ENCODE measurements around the gene NXPH4. TPM values are rescaled to one million over a fixed set of nuclear protein-coding genes. Genes with fewer than 3 reads are reported as not detected.

The NXPH4 gene
- 0.37 and 0.56 TPM in 2 replicates for total RNA-seq

- intact Hi-C loops (cut with micrococcal nuclease) = no loop called here
Measured at GRCh38 chr12:57216014-57216911, at the start of gene NXPH4. TSS of gene NXPH4 (plus strand) at chr12:57216794. CDS start at chr12:57216970, 176 bp downstream.

DNA sequence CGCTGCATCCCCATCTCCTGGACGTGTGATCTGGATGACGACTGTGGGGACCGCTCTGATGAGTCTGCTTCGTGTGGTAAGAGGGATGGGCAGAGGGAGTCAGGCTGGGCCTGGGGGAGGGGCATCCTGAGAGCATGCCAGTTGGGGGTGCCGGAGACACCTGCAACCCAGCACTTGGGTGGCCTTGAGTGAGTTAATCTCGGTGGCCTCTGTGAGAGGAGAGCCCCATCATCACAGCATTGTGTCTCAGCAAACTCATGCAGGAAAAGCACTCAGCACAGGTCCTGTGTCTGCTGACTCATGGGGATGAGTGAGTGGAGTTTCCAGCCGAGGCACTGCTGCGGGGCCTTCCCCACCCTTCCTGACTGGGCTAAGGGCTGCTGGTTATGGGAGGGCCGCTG lies 49.6 kb upstream of the NXPH4 start:
- intact Hi-C loops (cut with micrococcal nuclease) = no loop called here

- intact Hi-C loops (cut with micrococcal nuclease) = no loop called here
Measured at GRCh38 chr12:57168058-57168457, 48.5 kb upstream of the NXPH4 start.

DNA sequence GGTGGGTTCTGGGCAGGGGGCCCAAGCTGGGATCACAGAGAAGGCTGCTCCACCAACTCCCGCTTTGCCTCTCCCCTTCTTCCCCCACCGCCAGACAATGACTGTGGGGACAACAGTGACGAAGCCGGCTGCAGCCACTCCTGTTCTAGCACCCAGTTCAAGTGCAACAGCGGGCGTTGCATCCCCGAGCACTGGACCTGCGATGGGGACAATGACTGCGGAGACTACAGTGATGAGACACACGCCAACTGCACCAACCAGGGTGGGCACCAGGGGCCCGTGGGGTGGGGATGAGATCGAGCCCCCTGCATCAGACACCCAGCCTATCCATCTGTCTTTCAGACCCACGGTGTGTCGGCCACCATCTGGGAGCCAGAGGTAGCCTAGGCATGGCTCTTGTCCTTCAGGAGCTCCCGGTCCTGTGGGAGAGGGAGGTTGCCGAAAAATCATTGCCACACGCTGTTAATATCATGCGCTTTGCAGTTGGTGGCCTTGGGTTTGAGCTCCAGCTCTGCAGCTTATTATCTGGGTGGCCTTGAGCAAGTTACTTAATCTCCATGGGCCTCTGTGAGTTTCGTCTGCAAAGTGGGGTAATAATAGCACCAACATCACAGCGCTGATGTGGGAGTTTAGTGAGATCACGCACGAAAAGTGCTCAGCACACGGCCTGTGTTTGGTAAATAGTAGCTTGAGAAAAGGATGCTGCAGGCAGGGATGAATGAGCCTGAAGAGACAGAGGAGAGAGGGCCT lies 47.4 kb upstream of the NXPH4 start:
- intact Hi-C loops (cut with micrococcal nuclease) = no loop called here

GRCh38 chr12:57169969-57170368 lies 46.6 kb upstream of the NXPH4 start:
- intact Hi-C loops (cut with micrococcal nuclease) = no loop called here

DNA sequence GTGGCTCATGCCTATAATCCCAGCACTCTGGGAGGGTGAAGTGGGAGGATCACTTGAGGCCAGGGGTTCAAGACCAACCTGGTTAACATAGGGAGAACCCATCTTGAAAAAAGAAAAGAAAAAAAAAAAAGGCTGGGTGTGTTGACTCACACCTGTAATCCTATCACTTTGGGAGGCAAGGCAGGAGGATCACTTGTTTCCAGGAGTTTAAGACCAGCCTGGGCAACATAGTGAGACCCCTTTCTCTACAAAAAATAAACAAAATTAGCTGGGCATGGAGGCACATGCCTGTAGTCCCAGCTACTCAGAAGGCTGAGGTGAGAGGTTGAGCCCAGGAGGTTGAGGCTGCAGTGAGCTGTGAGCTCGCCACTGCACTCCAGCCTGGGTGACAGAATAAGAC lies 46.2 kb upstream of the NXPH4 start:
- intact Hi-C loops (cut with micrococcal nuclease) = no loop called here

- intact Hi-C loops (cut with micrococcal nuclease) = no loop called here
Measured at GRCh38 chr12:57170927-57171326, 45.7 kb upstream of the NXPH4 start.

DNA sequence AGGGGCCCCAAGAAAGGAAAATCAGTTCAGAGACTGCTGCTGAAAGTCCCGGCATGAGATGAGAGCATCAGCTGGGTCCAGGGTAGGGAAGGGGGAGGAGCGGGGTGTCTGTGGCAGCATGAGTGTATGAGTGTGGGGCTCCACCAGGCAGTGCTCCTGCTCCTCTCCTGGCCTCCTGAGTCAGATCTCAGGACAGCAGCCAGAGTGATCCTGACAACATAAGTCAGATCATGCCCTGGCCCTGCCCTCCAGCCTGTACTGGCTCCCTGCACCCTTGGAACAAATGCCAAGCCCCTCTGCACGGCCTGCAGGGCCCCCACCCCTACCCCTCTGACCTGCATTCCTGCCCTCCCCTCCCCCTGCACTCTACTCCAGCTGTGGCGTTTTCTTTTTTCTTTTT lies 44.9 kb upstream of the NXPH4 start:
- intact Hi-C loops (cut with micrococcal nuclease) = no loop called here

DNA sequence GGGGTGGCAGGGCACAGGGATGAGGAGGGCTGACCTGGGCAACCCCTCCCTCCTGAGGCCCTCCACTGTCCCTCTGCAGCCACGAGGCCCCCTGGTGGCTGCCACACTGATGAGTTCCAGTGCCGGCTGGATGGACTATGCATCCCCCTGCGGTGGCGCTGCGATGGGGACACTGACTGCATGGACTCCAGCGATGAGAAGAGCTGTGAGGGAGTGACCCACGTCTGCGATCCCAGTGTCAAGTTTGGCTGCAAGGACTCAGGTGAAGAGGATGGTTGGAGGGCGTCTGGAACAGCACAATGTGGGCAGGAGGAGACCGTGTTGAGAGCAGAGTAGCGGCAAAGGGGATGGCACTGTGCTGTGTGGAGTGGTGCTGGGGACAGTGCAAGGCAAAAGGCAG lies 43.5 kb upstream of the NXPH4 start:
- intact Hi-C loops (cut with micrococcal nuclease) = loop anchor here (1.0 kb wide), 2 partner anchors 49 to 104 kb away; no protein-coding TSS in a partner anchor

DNA sequence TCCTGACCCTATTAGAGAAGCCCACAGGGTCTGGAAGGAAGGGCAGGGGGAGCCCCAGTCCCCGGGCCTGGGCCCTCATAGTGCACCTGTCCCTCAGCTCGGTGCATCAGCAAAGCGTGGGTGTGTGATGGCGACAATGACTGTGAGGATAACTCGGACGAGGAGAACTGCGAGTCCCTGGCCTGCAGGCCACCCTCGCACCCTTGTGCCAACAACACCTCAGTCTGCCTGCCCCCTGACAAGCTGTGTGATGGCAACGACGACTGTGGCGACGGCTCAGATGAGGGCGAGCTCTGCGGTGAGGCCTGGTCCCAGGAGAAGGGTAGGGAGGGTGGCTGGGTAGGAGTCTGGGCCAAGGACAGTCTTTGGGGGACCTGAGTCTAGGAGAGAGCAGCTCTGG lies 42.9 kb upstream of the NXPH4 start:
- intact Hi-C loops (cut with micrococcal nuclease) = loop anchor here (1.0 kb wide), 2 partner anchors 49 to 104 kb away; no protein-coding TSS in a partner anchor

- intact Hi-C loops (cut with micrococcal nuclease) = no loop called here
Measured at GRCh38 chr12:57175428-57176138, 41.0 kb upstream of the NXPH4 start.

GRCh38 chr12:57176139-57176477 lies 40.5 kb upstream of the NXPH4 start:
- intact Hi-C loops (cut with micrococcal nuclease) = no loop called here

DNA sequence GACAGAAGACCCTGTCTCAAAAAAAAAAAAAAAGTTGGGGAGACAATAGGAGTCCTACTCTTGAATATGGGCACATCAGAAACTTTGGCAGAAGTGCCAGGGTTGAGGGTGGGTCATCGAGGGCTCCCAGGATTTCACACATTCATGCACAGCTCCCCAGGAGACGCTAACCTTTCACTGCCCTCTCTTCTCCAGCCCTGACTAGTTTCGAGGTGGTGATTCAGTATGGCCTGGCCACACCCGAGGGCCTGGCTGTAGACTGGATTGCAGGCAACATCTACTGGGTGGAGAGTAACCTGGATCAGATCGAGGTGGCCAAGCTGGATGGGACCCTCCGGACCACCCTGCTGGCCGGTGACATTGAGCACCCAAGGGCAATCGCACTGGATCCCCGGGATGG lies 39.7 kb upstream of the NXPH4 start:
- intact Hi-C loops (cut with micrococcal nuclease) = no loop called here

DNA sequence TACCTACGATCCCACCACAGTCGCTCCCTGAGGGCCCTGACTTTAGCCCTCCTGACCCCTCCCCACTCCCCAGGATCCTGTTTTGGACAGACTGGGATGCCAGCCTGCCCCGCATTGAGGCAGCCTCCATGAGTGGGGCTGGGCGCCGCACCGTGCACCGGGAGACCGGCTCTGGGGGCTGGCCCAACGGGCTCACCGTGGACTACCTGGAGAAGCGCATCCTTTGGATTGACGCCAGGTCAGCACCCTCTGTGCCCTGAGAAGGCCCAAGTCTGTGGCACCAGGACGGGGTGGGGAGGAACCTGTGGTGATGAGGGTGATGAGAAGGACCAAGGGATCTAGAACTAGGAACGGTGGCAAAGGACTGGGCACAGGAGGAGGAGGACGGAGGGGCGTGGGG lies 39.2 kb upstream of the NXPH4 start:
- intact Hi-C loops (cut with micrococcal nuclease) = no loop called here

DNA sequence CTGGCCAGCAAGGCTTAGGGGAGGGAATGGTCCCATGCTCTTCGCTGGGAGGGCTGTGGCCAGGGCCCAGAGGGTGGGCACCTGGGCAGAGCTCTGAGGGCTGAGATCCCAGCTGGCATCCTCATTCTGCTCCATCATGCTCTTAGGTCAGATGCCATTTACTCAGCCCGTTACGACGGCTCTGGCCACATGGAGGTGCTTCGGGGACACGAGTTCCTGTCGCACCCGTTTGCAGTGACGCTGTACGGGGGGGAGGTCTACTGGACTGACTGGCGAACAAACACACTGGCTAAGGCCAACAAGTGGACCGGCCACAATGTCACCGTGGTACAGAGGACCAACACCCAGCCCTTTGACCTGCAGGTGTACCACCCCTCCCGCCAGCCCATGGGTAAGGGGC lies 38.4 kb upstream of the NXPH4 start:
- intact Hi-C loops (cut with micrococcal nuclease) = no loop called here

GRCh38 chr12:57179331-57180086 lies 37.1 kb upstream of the NXPH4 start:
- intact Hi-C loops (cut with micrococcal nuclease) = no loop called here

DNA sequence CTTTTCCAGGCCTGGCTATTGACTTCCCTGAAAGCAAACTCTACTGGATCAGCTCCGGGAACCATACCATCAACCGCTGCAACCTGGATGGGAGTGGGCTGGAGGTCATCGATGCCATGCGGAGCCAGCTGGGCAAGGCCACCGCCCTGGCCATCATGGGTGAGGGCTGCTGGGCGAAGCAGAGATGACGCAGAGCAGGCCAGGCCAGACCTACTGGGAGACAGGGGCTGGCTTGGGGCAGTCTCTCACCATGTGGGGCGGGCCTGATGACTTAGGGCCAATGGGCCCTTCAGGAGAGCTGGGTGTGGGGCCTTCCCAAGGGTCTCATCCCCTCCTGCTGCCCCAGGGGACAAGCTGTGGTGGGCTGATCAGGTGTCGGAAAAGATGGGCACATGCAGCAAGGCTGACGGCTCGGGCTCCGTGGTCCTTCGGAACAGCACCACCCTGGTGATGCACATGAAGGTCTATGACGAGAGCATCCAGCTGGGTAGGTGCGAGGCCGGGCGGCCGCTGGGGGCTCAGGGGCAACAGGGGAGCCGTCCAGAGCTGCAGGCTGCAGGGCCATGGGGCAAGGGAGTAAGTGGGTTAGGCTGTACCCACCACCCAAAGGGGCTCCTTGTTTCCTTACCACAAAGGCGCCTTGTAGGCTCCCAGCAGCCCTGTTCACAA lies 36.1 kb upstream of the NXPH4 start:
- intact Hi-C loops (cut with micrococcal nuclease) = no loop called here

GRCh38 chr12:57181072-57181471 lies 35.5 kb upstream of the NXPH4 start:
- intact Hi-C loops (cut with micrococcal nuclease) = no loop called here

DNA sequence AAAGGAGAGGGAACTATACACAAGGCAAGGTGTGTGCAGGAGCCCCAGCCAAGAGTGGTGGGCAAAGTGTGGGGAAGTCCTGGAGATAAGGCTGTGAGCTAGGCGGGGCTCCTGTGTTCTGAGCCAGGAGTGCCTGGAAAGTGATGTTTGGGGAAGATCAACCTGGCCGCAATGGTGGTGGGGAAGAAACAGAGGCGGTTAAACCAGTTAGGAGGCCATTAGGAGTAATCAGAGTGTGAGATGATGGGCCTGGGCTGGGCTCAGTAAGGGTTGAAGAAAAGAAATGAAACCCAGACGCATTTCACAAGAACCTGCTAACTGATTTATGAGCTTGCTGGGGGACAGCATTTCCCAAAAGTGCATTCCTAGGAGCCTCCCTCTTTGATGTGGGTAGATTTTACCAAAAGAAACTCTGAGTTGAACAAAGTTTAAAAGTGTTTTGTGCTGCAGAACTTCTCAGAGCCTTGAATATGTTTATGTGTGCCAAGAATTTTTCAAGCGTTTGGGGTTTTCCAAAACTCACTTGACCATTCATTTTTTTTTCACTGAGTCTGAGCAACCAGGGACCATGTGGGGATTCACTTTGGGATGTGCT lies 34.9 kb upstream of the NXPH4 start:
- intact Hi-C loops (cut with micrococcal nuclease) = no loop called here

DNA sequence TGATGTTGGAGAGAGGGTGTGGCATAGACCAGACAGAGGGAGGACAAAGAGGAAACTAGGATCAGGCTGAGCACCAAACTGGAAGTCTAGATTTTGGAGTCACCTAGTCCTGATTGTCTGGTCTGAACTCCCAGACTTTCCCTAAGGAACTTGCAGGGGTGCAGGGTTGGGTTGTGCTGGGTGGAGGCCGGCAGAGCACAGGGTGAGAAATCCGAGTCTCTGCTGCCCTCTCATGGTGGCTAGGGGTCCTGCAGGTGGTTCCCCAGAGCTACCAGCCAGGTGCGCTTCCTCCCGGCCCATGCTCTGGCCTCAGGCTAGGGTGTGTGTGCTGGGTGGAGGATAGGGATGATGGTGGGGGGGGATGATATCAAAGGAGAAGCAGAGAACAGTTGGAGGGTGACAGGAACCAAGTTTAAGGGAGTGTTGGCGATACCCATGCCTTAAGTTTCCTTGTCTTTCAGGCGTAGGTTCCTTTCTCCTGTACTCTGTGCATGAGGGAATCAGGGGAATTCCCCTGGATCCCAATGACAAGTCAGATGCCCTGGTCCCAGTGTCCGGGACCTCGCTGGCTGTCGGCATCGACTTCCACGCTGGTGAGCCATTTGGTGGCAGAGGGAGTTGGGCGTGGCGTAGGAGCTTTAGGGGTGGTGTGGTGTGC lies 33.5 kb upstream of the NXPH4 start:
- intact Hi-C loops (cut with micrococcal nuclease) = loop anchor here (1.0 kb wide), 6 partner anchors 59 to 426 kb away; no protein-coding TSS in a partner anchor

All from T-helper 1 cell treated with Interleukin-12 subunit alpha and Interleukin-12 subunit beta and Interleukin-4 antibody, amounts not matched to agents 30 ng/mL and 1 ng/mL, for 36 hours (primary cell).